ENCODE measurements around the gene GRK6.
A peak's percentile ranks its signal among the peaks of the same experiment; 100 is the strongest.

The GRK6 gene

GRCh38 chr5:177427211-177427822, 841 bp downstream of the GRK6 start:
- DNase-seq (ENCODE audit: low read depth) = no peak

- DNase-seq (ENCODE audit: low read depth) = no peak
Observed at GRCh38 chr5:177427919-177428573, 1.6 kb downstream of the GRK6 start.

- no peak for DNase-seq (ENCODE audit: low read depth)
Observed at GRCh38 chr5:177428574-177429217, 2.2 kb downstream of the GRK6 start.

- DNase-seq (ENCODE audit: low read depth) = peak; percentile 25
Observed at GRCh38 chr5:177429248-177430040, 3.0 kb downstream of the GRK6 start.

- no peak for DNase-seq (ENCODE audit: low read depth)
Observed at GRCh38 chr5:177430140-177430951, 3.9 kb downstream of the GRK6 start.

GRCh38 chr5:177430972-177431316, 4.5 kb downstream of the GRK6 start:
- no peak for DNase-seq (ENCODE audit: low read depth)

- no peak for DNase-seq (ENCODE audit: low read depth)
Observed at GRCh38 chr5:177431317-177432142, 5.1 kb downstream of the GRK6 start.

GRCh38 chr5:177432143-177432838, 5.8 kb downstream of the GRK6 start:
- DNase-seq (ENCODE audit: low read depth) = no peak

- DNase-seq (ENCODE audit: low read depth) = no peak
Observed at GRCh38 chr5:177432839-177433657, 6.6 kb downstream of the GRK6 start.

- DNase-seq (ENCODE audit: low read depth) = no peak
Observed at GRCh38 chr5:177433658-177434217, 7.3 kb downstream of the GRK6 start.

- no peak for DNase-seq (ENCODE audit: low read depth)
Observed at GRCh38 chr5:177434437-177434836, 8.0 kb downstream of the GRK6 start.

GRCh38 chr5:177434942-177435738, 8.7 kb downstream of the GRK6 start:
- no peak for DNase-seq (ENCODE audit: low read depth)

GRCh38 chr5:177435847-177436536, 9.5 kb downstream of the GRK6 start:
- DNase-seq (ENCODE audit: low read depth) = no peak

GRCh38 chr5:177437623-177438022, 11.1 kb downstream of the GRK6 start:
- DNase-seq (ENCODE audit: low read depth) = no peak

GRCh38 chr5:177438468-177438867, 12.0 kb downstream of the GRK6 start:
- no peak for DNase-seq (ENCODE audit: low read depth)

- no peak for DNase-seq (ENCODE audit: low read depth)
Observed at GRCh38 chr5:177439518-177440053, 13.1 kb downstream of the GRK6 start.

- DNase-seq (ENCODE audit: low read depth) = no peak
Observed at GRCh38 chr5:177440211-177440989, 13.9 kb downstream of the GRK6 start.
